ENCODE data around the gene GPATCH8.

Gene GPATCH8

DNA sequence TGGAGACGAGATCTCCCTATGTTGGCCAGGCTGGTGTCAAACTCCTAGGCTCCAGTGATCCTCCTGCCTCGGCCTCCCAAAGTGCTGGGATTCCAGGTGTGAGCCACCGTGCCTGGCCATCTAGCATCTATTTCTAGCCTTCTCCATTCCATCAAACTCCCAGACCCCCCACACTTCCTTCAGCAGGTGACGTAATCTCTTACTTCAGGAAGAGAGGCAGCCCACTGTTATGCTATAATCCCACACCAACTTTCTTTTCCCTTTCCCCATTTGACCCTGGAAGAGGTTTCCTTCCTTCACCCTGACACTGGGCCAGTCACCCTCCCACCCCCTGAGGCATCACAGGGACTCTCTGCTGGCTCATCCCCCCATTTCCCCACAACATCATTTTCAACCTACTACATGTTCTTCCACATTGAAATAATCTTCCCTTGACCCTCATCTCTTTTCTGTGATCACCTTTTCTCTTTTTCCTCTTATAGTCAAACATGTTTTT, 121.3 kb downstream of the GPATCH8 start:
- no peak for TF ChIP-seq CTCF (conservative IDR thresholded peaks at IDR 0.05; ENCODE audit: low read depth, low read length)
- no peak overlapping the region for H3K4me3 ChIP-seq (ENCODE audit: low read depth, low read length)
- DNase-seq (ENCODE audit: low read depth), result no peak

DNA sequence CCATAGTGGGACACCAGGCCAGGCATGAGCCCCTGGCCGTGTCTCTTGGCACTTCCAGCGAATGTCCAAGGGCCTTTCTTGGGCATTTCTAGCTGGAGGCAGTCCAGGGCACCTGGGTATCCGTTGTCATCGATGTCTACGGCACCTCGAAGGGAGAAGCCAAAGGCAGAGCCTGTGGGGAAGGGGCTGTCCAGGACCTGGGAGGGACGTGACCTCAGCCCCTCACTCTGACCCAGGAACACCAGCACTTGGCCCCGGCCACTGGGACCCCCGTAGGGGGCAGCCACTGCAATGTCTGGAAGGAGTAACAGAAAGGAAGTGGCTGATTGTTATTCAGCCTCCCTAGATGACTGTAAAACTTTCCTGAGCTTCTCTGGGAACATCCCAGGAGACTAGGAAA, 122.4 kb downstream of the GPATCH8 start:
- no peak for DNase-seq (ENCODE audit: low read depth)
- no peak for TF ChIP-seq CTCF (conservative IDR thresholded peaks at IDR 0.05; ENCODE audit: low read depth, low read length)
- H3K4me3 ChIP-seq (ENCODE audit: low read depth, low read length), result no peak overlapping the region

DNA sequence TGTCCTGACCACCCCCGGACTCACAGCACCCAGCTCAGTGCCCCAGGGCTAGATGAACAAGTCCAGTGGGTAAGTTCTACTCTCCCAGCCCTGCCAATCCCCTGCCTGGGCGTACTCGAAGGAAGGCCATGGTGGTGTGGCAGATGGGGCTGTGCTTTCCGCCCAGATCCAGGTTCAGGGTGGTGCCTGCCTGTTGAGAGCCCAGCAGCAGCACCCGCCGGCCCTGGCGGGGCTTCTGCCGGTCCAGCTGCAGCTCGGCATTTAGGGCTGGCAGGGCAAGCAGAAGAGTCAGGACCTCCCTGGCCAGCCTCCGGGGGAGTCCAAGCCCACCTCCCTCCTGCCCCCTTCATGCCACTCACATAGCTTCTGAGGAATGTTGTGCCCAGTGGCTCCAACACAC, 123.3 kb downstream of the GPATCH8 start:
- no peak for DNase-seq (ENCODE audit: low read depth)
- no peak overlapping the region for H3K4me3 ChIP-seq (ENCODE audit: low read depth, low read length)
- no peak for TF ChIP-seq CTCF (conservative IDR thresholded peaks at IDR 0.05; ENCODE audit: low read depth, low read length)

DNA sequence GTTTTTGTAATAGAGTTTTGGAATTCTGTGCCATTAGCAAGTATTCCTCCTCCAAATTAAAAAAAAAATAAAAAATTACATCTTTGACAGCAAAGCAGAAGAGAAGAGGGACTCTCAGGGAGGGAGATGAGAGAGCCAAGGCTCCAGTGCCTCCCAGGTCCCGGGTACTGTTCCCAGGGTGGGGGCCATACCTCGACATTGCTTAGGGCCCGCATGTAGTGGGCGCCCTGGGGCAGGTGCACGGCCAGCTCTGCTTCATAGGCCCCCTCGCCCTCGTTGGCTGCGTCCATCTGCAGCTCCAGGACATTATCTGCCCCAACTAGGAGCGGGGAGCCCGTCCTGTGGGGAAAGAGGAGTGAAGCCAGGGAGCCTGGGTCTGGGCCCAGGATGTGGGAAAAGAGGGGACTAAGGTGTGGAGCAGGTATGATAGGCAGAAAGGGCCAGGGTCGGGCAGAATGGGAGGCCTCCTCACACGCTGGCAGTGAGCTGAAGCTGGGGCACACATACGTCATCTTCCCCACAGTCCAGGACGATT, 125.0 kb downstream of the GPATCH8 start:
- TF ChIP-seq CTCF (conservative IDR thresholded peaks at IDR 0.05; ENCODE audit: low read depth, low read length), result no peak
- no peak for DNase-seq (ENCODE audit: low read depth)
- no peak overlapping the region for H3K4me3 ChIP-seq (ENCODE audit: low read depth, low read length)

DNA sequence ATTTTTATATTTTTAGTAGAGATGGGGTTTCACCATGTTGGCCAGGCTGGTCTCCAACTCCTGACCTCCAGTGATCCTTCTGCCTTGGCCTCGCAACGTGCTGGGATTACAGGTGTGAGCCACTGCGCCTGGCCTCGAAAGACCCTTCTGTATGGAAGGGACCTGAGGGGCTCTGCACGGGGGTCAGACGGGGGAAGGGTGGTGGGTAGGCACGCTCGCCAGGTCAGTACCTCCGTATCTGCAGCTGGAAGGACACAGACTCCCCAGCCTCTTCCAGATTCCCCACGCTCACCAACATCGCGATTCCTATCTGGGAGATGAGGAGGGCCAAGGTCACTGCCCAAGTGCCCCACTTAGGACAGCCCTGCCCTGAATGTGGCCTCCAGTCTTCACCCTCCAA, 126.4 kb downstream of the GPATCH8 start:
- TF ChIP-seq CTCF (conservative IDR thresholded peaks at IDR 0.05; ENCODE audit: low read depth, low read length), result no peak
- no peak for DNase-seq (ENCODE audit: low read depth)
- no peak overlapping the region for H3K4me3 ChIP-seq (ENCODE audit: low read depth, low read length)

GRCh38 chr17:44376124-44376523, 127.1 kb downstream of the GPATCH8 start:
- H3K4me3 ChIP-seq (ENCODE audit: low read depth, low read length), result no peak overlapping the region
- peak; percentile 63 for TF ChIP-seq CTCF (conservative IDR thresholded peaks at IDR 0.05; ENCODE audit: low read depth, low read length)
- DNase-seq (ENCODE audit: low read depth), result peak; percentile 55

All from choroid plexus epithelial cell (primary cell).